NCI-H1417 (cell line): ENCODE results near the gene LIN28A.
A peak's percentile ranks its signal among the peaks of the same experiment; 100 is the strongest.
"Not testable (repeated sequence)": the region's sequence is repeated elsewhere in the genome, so short reads cannot be mapped to it uniquely, and the experiment has no call there.

Experiments
- DNase-seq, 3 experiments: peaks; one replicate each; lab custom pipeline; 2025; lab: John Stamatoyannopoulos, UW

The LIN28A gene, protein sequence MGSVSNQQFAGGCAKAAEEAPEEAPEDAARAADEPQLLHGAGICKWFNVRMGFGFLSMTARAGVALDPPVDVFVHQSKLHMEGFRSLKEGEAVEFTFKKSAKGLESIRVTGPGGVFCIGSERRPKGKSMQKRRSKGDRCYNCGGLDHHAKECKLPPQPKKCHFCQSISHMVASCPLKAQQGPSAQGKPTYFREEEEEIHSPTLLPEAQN

DNA sequence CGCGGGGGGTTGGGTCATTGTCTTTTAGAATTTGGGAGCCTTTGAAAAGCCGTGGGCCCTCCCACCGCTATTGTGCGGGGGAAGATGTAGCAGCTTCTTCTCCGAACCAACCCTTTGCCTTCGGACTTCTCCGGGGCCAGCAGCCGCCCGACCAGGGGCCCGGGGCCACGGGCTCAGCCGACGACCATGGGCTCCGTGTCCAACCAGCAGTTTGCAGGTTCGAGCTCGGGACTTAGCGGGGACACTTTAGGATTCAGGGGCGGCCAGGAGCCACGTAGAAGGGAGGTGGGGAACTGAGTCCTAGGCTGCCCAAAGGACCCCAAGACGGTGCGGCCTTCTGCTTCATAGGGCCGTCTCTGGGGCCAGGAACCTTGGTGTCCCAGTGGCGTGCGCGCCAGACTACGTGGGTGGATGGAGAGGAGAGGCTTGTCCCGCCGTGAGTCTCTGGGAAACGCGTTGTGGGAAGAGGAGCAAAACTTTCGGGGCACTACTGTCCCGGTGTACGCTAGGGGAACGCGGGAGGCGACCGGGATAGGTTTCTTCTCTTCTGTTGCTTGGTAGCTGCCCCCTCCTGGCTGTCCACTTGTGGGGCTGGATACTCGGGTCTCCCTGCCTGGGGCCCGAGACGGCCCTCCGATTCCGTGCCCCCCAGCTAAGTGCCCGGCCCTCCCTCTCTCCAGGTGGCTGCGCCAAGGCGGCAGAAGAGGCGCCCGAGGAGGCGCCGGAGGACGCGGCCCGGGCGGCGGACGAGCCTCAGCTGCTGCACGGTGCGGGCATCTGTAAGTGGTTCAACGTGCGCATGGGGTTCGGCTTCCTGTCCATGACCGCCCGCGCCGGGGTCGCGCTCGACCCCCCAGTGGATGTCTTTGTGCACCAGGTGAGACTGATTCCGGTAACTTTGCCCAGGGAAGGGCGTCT lies at the start of gene LIN28A:
Gene LIN28A (plus strand): TSS at position 112 of the 918 bp plus-strand sequence. CDS start 75 bp downstream, at position 187.
- DNase-seq = peak in 2 of 3 experiments; percentile 34 to 45

DNA sequence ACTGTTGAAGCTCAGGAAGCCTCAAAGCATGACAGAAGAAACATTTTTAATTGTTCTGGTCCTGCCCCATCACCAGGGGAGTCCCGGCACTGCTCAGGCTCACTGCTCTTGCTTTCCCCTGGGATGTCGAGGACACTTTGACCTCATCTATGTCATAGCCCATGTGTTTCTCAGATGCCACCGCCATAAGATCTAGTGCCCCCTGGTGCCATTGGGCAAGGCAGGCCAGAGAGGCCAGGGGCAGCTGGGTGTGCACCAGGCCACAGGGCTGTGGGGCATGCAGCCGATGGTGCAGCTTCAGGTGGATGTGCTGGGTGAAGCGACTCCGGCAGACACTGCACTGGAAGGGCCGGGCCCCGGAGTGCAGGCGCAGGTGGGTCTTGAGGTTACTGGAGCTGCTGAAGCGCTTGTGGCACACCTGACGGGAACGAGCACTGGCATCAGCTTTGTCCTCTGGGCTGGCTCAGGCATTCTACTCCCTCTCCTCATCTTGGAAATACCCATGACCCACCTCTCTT lies 49.0 kb upstream of the LIN28A start:
- no peak for DNase-seq

DNA sequence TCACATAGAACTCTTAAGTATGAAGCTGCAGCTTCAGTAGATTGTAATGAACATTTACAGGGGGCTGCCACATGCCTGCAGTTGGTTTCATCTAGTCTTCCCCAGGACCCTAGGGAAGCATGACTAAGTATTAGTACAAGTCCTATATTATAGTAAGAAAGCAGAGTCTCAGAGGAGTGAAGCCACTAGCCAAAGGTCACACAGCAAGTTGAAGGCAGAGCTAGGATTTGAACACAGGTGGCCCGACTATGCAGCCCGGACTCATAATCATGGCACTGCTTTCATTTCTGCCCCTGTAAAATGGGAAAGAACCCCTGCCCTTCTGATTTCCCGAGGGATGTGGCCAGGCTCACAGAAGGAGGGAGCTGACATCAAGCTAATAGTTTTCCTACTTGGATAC lies 48.3 kb upstream of the LIN28A start:
- no peak for DNase-seq

DNA sequence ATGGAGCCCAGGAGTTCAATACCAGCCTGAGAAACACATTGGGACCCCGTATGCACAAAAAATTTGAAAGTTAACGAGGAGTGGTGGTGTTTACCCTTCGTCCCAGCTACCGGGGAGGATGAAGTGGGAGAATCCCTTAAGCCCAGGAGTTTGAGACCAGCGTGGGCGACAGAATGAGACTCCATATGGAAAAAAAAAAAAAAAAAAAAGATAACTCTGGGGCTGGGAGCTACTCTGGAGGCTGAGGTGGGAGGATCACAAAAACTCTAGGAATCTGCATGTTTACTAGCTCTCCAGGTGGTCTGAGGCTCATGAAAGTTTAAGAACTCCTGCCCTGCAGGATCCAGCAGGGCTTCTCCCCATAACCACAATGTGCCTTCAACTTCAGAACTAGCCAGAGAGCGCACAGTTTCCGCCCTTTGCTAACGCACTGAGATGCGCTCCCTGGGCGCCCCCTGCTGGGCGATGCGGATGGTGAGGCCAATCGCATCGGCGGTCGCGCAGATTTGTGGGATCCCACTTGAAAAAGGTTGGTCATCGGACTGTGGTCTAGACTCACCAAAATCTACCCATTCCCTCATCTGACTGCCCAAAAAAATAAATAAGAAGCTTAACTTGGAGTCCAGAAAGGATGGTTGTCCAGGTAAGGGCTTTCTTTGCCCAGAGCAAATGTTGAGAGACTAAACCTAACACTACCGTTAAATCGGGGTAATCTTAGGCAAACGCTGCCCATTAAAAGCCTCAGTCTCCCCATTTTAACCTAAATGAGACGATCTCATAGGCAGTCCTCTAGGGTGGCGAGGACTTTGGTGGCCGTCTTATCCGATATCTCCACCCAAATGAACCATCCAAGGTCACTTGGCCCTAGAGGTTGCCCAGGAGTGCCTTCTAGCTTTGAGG lies 46.8 kb upstream of the LIN28A start:
- DNase-seq = peak; percentile 60 to 84 (median 65)

DNA sequence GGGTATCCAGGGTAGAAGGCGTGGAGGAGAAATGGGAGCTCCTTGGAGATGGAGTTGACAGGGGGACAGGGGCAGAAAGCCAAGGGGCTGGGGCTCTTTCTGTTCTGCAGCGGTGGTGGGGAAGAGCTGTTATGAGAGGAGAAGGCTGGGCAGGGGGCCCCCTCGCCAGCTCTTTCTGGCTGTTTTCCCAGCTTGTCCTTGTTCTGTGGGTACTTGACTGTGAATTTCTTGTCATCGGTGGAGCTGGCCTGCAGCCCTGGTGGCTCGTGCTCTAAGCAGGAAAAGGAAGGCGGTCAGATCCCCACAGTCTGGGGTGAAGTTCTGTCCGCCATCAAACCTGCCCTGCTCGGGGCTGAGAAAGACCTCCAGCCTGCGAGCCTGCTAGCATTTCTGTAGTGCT lies 45.7 kb upstream of the LIN28A start:
- DNase-seq = no peak

DNA sequence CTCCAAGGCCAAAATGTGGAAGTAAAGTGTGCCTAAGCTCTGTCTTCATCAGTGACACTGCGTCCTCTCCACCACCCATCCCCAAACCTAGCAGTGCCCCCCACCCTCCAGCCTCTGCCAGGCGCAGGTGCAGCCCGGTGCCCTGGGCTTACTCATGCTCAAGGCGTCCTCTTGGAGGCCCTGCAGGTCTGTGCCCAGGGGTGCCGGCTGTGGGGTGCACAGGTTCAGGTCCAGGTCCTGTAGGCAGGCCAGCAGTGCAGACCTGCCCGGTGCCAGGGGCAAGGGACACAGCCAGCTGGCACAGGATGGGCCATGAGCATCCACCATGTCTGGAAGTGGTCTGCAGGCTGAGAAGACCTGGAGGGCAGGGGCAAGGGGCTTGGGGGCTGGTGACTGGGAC lies 43.2 kb upstream of the LIN28A start:
- DNase-seq = no peak

DNA sequence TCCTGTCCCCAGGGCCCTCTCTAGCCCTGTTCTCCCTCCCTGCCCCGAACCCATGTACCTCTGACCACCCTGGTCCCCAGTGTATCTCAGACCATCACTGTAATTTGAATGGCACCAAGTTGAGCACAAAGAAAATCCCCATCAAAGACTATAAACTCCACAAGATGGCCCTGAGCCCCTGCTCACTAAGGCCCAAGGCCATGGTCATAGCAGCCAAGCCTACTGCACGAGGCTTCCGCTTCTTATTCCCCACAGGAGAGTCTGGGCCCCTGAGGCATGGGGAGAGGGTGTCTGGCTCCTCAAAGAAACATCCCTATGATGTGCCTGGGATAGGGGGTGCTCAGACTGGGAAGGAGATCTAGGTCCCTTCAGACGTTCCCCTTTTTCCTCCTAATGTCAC lies 42.6 kb upstream of the LIN28A start:
- DNase-seq = no peak

DNA sequence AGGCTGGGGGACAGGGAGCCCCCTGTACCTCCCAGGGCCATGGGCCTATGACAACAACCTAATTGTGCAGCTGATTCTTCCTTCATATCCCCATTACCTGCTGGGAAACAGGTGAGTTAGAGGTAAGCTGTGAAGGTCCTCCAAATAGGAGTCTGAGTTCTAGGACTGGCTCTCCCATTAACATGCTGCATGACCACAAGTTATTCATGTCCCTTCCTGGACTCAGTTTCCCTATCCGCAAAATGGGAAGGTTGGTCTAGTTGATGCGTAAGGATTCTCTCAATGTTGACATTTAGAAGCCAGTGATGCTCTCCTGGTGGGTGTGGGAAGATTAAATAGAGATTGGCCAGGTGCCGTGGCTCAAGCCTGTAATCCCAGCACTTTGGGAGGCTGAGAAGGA lies 42.1 kb upstream of the LIN28A start:
- DNase-seq = no peak

DNA sequence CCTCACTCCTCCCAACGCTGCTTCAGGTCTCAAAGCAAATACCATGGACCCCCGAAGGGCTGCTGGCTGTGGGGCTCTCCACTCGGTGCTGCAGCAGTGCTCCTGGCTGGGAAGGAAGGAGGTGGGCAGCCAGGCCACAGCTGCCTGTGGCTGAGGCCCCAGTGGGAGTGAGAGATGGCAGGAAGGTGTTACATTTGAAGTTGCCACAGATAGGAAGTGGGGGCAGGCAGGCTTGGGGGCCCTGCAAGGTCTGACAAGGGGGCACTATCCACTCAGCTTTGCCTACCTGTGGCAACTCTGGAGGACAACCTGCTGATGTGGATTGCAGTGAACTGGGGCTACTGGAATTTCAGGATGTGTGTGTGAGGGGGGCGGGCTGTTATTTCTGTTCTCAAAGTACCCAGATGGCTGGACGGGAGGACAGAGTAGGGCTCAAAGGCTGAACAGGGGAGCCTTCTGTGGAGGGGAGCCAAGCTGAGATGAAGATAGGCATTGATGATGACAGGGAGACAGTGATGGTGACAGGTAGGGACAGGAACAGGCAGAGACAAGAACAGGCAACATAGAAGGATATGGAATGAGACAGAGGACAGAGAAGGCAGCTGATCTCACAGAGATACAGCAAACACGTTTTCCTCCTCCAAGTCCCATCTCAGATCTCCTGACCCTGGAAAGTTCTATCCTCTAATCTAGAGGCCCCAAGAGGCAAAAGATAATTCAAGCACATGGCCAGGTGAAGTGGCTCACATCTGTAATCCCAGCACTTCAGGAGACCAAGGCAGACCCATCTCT lies 39.8 kb upstream of the LIN28A start:
- DNase-seq = no peak

DNA sequence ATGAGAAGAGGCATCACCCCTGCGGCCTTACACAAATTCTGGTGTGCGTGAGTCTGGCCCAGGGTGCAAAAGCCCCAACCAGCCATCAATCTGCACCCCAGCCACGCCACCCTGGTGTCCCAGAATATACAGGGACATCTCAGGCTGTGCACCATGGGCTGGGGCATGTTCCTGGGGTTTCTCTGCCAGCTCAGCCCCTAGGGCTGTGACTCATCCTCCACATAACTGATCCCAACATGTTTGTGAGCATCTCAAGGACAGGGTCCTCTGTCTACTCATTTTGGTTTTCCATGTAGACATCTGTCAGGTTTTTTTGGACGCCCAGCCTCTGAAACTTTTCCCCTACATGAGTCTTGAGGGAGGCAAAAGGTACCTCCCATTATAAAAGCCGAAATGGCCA lies 38.6 kb upstream of the LIN28A start:
- DNase-seq = no peak

DNA sequence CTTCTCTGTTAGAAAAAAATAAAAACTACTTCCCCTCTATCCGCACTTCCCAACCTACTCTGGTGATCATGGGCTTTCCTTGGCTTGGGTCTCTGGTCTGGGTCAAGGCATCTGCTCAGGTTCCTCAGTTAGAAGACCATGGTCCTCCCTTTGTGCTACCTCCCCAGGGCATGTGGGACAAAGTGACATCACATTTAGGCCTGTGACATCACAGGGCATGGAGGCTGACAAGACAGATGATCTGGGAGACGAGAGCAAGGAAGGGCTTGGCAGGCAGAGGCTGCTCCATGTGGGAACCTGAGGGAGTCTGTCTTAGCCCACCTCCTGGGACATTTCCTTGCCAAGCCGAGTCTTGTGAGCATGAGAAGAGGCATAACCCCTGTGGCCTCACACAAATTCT lies 38.0 kb upstream of the LIN28A start, which contains the start of gene ZNF683:
Gene ZNF683 (minus strand): TSS at position 140 of the 400 bp plus-strand sequence. CDS start 4,179 bp downstream, outside the sequence.
- DNase-seq = not testable (repeated sequence)

DNA sequence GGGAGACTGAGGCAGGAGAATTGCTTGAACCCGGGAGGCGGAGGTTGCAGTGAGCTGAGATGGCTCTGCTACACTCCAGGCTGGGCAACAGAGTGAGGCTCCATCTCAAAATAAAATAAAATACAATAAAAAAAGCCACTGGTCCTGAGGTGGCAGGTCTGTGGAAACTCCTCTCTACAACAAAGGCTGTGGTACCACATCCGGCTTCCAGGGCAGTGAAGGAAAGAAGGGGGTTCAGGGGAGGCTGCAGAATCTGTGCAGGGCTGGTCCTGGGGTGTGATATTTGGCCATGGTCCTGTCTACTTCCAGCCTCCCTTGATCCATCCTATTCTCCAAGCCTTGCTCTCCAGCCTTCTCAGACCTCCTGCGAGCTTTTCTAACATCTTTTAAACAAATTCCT lies 37.3 kb upstream of the LIN28A start:
- DNase-seq = no peak

DNA sequence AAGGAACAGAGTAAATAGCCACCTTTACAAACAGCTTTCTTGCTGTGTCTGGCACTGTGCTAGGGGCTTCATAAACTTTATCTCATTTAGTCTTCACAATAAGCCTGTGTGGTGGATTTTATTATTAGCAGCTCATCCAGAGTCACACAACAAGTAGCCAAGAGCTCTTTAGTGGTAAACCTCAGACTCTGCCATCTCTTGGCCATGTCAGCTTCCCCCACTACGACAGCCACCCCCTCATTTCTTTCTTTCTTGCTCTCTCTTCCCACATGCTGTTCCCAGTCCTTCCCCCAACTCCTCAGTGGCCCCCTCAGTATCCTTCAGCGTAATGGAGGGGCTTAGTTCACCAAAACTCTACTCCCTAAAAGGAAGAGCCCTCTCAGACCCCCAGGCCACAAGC lies 36.8 kb upstream of the LIN28A start:
- no peak for DNase-seq

DNA sequence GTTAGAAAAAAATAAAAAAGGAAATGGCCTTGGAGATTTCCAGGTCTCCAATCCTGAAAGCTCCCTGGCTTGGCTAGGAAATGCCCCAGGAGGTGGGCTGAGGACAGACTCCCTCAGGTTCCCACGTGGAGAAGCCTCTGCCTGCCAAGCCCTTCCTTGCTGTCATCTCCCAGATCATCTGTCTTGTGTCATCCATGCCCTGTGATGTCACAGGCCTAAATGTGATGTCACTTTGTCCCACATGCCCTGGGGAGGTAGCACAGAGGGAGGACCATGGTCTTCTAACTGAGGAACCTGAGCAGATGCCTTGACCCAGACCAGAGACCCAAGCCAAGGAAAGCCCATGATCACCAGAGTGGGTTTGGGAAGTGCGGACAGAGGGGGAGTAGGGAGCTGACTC lies 36.3 kb upstream of the LIN28A start:
- DNase-seq = not testable (repeated sequence)

DNA sequence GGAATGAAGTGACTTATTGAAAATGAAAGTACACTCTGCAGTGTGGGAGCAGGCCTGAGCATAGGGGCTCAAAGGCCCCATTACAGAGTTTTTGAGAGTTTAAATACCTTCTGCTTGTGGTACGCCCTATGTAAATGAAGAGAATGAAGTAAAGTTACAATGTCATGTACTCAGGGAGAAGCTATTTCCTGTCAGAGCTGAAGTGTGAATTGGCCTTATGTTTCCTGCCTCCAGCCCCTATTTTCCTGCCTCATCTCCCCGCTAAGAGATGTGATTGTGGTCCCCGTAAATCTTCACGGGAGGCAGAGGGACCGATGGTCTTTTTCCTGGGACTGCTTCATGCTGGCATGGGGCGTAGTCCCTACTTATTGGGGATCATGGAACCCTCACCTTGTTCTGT lies 35.5 kb upstream of the LIN28A start:
- DNase-seq = no peak

DNA sequence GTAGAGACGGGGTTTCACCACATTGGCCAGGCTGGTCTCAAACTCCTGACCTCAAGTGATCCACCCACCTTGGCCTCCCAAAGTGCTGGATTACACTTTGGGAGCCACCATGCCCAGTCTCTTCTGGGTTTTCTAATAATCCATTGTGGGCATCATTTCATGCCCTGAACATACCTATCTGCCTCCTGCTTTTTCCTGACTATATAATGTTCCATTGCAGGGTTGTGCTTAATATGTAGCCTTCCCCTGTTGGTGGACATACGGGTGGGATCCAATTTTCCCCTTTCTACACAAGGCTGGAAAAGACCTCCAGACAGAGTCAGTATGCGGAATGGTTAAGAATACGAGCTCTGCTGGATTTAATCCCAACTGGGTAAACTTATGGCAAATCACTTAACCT lies 34.6 kb upstream of the LIN28A start:
- DNase-seq = no peak

DNA sequence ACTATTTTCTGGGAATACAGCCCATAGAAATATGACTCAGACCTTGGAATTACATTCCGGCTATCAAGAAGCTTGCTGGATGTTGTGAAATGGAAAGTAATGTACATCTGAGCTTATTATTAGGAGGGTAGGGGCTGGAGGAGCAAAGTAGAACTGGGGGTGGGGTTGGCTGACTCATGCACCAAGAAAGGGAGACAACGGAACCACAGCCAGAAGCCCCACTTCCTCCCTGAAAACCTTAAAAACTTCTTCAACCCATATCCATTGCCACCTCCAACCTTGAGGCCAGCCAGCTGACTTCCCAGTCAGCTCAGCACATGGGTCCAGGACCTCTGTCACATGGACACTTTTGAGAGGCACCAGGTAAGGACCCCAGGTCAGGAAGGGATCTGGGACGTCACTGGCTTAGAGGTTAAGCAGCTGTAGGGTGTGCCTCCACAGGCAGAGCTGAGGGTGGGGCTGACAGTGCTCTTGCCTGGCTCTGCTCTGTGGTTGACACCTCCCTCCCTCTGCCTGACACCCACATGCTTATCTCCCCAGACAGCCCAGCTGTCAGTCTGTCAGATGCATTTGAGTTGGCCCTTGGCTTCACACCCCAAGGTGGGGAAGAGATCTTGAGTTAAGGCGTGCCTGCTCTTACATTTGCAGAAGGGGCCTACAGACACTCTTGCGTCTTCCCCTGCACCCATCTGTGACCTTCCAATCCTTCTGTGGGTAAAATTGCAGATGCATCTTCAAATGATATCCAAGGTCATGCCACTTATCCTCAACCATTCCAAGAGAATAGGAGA lies 32.3 kb upstream of the LIN28A start:
- no peak for DNase-seq

DNA sequence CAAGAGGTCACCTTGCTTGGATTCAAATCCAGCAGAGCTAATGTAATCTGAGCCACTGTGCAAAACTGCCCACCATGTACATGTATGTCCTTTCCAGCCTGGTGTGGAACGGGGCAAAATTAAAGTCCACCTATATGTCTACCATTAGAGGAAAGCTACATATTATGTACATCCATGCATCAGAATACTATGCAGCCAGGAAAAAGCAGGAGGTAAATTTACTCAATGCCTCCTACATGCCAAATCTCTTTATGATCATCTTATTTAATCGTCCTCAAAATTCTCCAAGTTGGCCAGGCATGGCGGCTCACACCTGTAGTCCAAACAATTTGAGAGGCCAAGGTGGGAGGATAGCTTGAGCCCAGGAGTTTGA lies 31.8 kb upstream of the LIN28A start:
- no peak for DNase-seq

DNA sequence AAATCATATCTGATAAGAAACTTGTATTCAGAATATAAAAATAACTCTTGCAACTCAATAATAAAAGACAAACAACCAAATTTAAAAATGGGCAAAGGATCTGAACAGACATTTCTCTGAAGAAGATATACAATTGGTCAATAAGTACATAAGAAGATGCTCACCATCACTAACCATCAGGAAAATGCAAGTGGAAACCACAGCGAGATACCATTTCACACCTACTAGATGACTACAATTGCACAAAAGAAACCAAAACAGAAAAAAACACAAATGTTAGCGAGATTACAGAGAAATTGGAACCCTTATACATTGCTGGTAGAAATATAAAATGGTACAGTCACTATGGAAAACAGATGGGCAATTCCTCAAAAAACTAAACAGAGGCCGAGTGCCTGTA lies 26.5 kb upstream of the LIN28A start:
- DNase-seq = no peak

DNA sequence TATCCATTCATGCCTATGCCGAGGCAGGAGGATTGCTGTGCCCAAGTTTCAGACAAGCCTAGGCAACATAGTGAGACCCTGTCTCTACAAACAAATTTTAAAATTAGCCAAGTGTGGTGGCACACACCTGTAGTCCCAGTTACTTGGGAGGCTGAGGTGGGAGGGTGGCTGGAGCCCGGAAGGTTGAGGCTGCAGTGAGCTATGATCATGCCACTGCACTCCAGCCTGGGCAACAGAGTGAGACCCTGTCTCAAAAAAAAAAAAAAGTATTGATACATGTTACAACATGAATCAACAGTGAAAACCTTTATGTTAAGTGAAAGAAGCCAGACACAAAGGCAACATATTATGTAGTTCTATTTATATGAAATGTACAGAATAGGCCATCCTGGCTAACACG lies 25.6 kb upstream of the LIN28A start:
- DNase-seq = not testable (repeated sequence)
